Activated T-helper 17 cell treated with anti-CD3 and anti-CD28 coated beads, Interleukin-2, amount 50 U/mL, for 72 hours (primary cell): ENCODE data around the gene TMEM132C. TPM values are rescaled to one million over a fixed set of nuclear protein-coding genes. Genes with fewer than 3 reads are reported as not detected.

Experiments used
- ATAC-seq: fragments of 150-1000 bp; cut with Tn5 transposase; replicated peaks from 2 replicates; pipeline ENCODE4 v1.10.0; 2021; ENCODE audit warnings: mild to moderate bottlenecking, moderate library complexity
- H3K27ac Mint-ChIP-seq: one replicate; pipeline ENCODE4 v1.8.0; 2022; ENCODE audit warnings: mixed read lengths
- H3K27me3 Mint-ChIP-seq: one replicate; pipeline ENCODE4 v1.8.0; 2022; ENCODE audit warnings: mixed read lengths
- H3K36me3 Mint-ChIP-seq: one replicate; pipeline ENCODE4 v1.8.0; 2022; ENCODE audit warnings: low read depth, mild to moderate bottlenecking, mixed read lengths
- H3K4me1 Mint-ChIP-seq: one replicate; pipeline ENCODE4 v1.8.0; 2022; ENCODE audit warnings: mixed read lengths
- H3K4me3 Mint-ChIP-seq: one replicate; pipeline ENCODE4 v1.8.0; 2022; ENCODE audit warnings: mild to moderate bottlenecking, mixed read lengths
- H3K9me3 Mint-ChIP-seq: one replicate; pipeline ENCODE4 v1.8.0; 2022; ENCODE audit warnings: mixed read lengths
- total RNA-seq, 2 donors: library from RNA; stranded (reverse); gene quantifications; one replicate each; pipeline ENCODE4 v1.2.3, GENCODE V29; 2022

The TMEM132C gene
- total RNA-seq, 2 donors from 2014 or later = not detected

DNA sequence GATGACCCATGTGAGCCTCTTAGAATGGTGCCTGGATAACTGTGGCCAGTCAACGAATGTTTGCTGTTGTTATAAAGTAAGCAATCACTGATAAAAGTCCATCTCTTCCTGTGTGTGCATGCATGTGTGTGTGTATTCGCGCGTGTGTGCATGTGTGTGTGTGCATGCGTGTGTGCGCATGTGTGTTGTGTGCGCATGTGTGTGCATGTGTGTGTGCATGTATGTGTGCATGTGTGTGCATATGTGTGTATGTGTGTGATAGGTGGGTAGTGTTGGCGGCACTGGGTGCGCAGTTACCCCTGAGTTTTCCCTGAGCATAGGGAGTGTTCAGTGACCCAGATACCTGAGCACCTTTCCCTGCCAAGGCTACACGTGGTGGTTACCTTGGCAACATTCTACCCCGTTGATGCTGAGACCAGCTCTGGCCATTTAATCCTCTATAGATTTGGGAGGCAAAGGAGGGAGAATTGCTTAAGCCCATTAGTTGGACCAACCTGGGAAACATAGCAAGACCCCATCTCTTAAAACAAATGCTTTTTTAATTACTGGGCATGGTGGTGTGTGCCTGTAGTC, 419.0 kb downstream of the TMEM132C start:
- Mint-ChIP-seq H3K4me3 (no peak overlapping the region), H3K27ac (no peak overlapping the region), H3K4me1 (no peaks in the 10 kb centered on the region), H3K27me3 (no peaks in the 10 kb centered on the region), H3K36me3 (no peaks in the 10 kb centered on the region), H3K9me3 (peaks cover 6% of the 10 kb centered on the region)
- no peak for ATAC-seq

- H3K36me3 Mint-ChIP-seq = no peaks in the 10 kb centered on the region
- no peaks in the 10 kb centered on the region for H3K27me3 Mint-ChIP-seq
- H3K4me3 Mint-ChIP-seq = no peak overlapping the region
- no peaks in the 10 kb centered on the region for H3K4me1 Mint-ChIP-seq
- no peak overlapping the region for H3K27ac Mint-ChIP-seq
- H3K9me3 Mint-ChIP-seq = peaks cover 3% of the 10 kb centered on the region
- no peak for ATAC-seq
These were observed 420.9 kb downstream of the TMEM132C start for GRCh38 chr12:128687851-128688250.

DNA sequence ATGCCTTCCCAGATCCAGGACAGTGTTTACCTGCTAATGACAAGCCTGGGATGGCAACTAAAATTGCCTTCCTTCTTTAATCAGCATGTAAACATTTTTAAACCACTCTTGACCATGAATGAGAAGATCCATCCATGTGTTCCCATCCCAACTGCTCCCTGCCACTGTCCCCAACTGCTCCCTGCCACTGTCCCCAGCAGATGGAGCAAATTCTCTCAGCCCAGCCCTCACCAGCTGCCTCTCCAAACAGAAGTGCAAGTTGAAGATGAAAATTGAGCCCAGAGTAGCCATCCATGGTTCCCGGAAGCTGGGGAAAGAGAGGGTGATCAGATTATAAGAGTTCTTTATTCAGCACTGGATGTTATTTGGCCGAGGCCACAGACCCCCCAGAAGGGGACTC, 423.7 kb downstream of the TMEM132C start:
- no peak overlapping the region for H3K27ac Mint-ChIP-seq
- H3K9me3 Mint-ChIP-seq = peaks cover 3% of the 10 kb centered on the region
- H3K27me3 Mint-ChIP-seq = no peaks in the 10 kb centered on the region
- ATAC-seq = no peak
- no peaks in the 10 kb centered on the region for H3K36me3 Mint-ChIP-seq
- no peak overlapping the region for H3K4me3 Mint-ChIP-seq
- H3K4me1 Mint-ChIP-seq = no peaks in the 10 kb centered on the region

GRCh38 chr12:128693115-128693514, 426.1 kb downstream of the TMEM132C start:
- Mint-ChIP-seq H3K4me1 (no peaks in the 10 kb centered on the region), H3K9me3 (peaks cover 11% of the 10 kb centered on the region), H3K4me3 (no peak overlapping the region), H3K27ac (no peak overlapping the region), H3K27me3 (no peaks in the 10 kb centered on the region), H3K36me3 (no peaks in the 10 kb centered on the region)
- ATAC-seq = no peak

DNA sequence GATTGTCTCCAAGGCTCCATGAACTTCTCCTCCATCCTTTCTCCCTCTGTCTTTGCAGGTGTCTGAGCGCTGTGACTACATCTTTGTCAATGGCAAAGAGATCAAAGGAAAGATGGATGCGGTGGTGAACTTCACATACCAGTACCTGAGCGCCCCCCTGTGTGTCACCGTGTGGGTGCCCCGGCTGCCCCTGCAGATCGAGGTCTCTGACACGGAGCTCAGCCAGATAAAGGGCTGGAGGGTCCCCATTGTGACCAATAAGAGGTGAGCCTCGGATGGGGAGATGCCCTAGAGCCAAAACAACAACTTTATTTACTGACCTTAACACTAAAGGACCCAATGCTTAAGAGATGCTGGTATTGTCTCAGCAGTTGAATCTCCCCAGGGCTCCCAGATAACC, 426.8 kb downstream of the TMEM132C start:
- ATAC-seq = no peak
- no peak overlapping the region for H3K4me3 Mint-ChIP-seq

DNA sequence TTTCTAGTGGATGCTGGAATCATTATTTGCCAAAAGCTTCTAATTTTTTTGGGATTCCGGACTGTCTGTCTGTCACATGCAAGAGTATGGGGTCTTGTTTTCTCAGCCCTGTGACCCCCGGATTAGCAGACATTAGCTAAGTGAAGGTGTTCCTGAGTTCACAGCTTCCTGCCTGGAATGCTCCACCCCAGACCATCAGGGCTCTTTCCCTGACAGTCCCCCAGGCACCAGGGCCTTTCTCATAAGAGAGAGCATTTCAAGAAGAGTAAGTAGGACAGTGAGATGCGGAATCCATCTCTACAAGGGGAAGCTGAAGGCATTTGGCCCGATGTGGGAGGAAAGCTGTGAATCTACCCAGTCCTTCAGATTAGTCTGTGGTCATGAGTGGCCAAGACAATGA, 427.5 kb downstream of the TMEM132C start:
- no peak for ATAC-seq
- H3K27ac Mint-ChIP-seq = no peak overlapping the region
- no peaks in the 10 kb centered on the region for H3K4me1 Mint-ChIP-seq
- no peaks in the 10 kb centered on the region for H3K36me3 Mint-ChIP-seq
- peaks cover 11% of the 10 kb centered on the region for H3K9me3 Mint-ChIP-seq
- no peaks in the 10 kb centered on the region for H3K27me3 Mint-ChIP-seq
- H3K4me3 Mint-ChIP-seq = no peak overlapping the region

More for the DNA sequence above, 426.8 kb downstream of the TMEM132C start:
- H3K4me1 Mint-ChIP-seq = no peaks in the 10 kb centered on the region
- no peaks in the 10 kb centered on the region for H3K36me3 Mint-ChIP-seq
- H3K27ac Mint-ChIP-seq = no peak overlapping the region
- H3K27me3 Mint-ChIP-seq = no peaks in the 10 kb centered on the region
- H3K9me3 Mint-ChIP-seq = peaks cover 11% of the 10 kb centered on the region

- no peaks in the 10 kb centered on the region for H3K4me1 Mint-ChIP-seq
- H3K9me3 Mint-ChIP-seq = peaks cover 11% of the 10 kb centered on the region
- no peak for ATAC-seq
- H3K27me3 Mint-ChIP-seq = no peaks in the 10 kb centered on the region
- no peak overlapping the region for H3K27ac Mint-ChIP-seq
- H3K36me3 Mint-ChIP-seq = no peaks in the 10 kb centered on the region
- H3K4me3 Mint-ChIP-seq = no peak overlapping the region
These were observed 428.7 kb downstream of the TMEM132C start for GRCh38 chr12:128695697-128696096.

- Mint-ChIP-seq H3K9me3 (peaks cover 11% of the 10 kb centered on the region), H3K4me3 (no peak overlapping the region), H3K27ac (no peak overlapping the region), H3K36me3 (no peaks in the 10 kb centered on the region), H3K27me3 (no peaks in the 10 kb centered on the region), H3K4me1 (no peaks in the 10 kb centered on the region)
- no peak for ATAC-seq
These were observed 431.5 kb downstream of the TMEM132C start for GRCh38 chr12:128698301-128698972.

- H3K27ac Mint-ChIP-seq = no peak overlapping the region
- no peak overlapping the region for H3K4me3 Mint-ChIP-seq
- no peak for ATAC-seq
- peaks cover 11% of the 10 kb centered on the region for H3K9me3 Mint-ChIP-seq
- no peaks in the 10 kb centered on the region for H3K4me1 Mint-ChIP-seq
- no peaks in the 10 kb centered on the region for H3K27me3 Mint-ChIP-seq
- no peaks in the 10 kb centered on the region for H3K36me3 Mint-ChIP-seq
These were observed 432.1 kb downstream of the TMEM132C start for GRCh38 chr12:128699106-128699505.

DNA sequence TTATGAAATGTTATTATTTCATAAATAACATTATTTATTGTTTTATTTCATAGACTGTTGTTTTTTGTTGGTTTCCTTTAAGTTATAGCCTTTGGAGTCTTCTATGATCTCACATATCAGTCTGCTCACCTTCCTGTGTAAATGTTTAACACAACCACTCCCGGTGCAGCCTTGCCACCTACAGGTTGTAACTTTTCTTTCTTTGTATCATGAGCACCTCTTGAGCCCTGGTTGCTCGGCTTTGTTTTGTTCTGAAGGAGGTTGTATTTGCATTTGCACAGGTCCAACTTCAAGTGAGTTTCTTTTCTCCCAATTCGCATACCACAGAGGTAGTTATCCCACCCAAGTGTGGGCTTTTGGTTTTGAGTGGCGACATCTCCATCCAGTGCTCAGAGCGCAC, 435.4 kb downstream of the TMEM132C start:
- H3K27me3 Mint-ChIP-seq = no peaks in the 10 kb centered on the region
- ATAC-seq = no peak
- H3K27ac Mint-ChIP-seq = no peak overlapping the region
- no peaks in the 10 kb centered on the region for H3K36me3 Mint-ChIP-seq
- no peak overlapping the region for H3K4me3 Mint-ChIP-seq
- no peaks in the 10 kb centered on the region for H3K4me1 Mint-ChIP-seq
- peaks cover 7% of the 10 kb centered on the region for H3K9me3 Mint-ChIP-seq

- Mint-ChIP-seq H3K9me3 (no peaks in the 10 kb centered on the region), H3K4me3 (no peak overlapping the region), H3K27ac (no peak overlapping the region), H3K4me1 (no peaks in the 10 kb centered on the region), H3K36me3 (no peaks in the 10 kb centered on the region), H3K27me3 (no peaks in the 10 kb centered on the region)
- ATAC-seq = no peak
These were observed 438.2 kb downstream of the TMEM132C start for GRCh38 chr12:128705140-128705539.

DNA sequence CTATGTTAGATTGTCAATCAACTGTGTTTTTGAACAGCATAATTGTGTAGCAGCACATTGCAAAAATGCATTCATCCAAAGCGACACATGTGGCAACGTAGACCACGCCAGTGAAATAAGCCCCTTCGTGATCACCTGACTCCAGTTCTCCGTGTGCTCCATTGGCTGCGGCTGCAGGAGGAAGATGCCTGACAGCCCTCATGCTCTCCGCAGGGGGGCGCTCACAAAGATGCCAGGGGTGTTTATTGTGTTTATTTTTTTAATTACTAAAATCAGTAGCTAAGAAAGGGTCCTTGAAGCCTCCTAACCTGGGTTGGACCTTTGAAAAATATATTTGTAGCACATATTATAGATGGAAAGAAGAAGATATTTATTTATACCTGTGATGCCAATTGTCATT, 440.5 kb downstream of the TMEM132C start:
- Mint-ChIP-seq H3K9me3 (no peaks in the 10 kb centered on the region), H3K27ac (no peak overlapping the region), H3K4me1 (no peaks in the 10 kb centered on the region), H3K4me3 (no peak overlapping the region), H3K36me3 (no peaks in the 10 kb centered on the region), H3K27me3 (no peaks in the 10 kb centered on the region)
- no peak for ATAC-seq

DNA sequence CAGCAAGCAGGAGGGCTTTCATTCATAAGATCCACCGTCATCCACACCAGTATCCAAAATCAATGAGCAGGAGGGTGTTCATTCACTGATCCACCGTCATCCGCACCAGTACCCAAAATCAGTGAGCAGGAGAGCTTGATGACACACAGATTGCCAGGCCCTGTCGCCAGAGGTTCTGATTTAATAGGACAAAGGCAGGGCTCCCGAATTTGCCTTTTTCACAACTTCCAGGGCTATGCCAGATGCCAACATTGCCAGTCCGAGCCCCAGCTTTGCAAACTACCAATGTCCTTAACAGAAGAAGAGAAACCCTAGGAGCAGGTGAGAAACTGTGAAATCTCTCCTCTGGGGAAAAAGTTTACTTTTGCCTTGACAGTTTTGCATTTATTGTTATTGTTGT, 441.8 kb downstream of the TMEM132C start:
- no peaks in the 10 kb centered on the region for H3K27me3 Mint-ChIP-seq
- H3K9me3 Mint-ChIP-seq = no peaks in the 10 kb centered on the region
- no peak for ATAC-seq
- H3K4me1 Mint-ChIP-seq = no peaks in the 10 kb centered on the region
- H3K4me3 Mint-ChIP-seq = no peak overlapping the region
- no peaks in the 10 kb centered on the region for H3K36me3 Mint-ChIP-seq
- H3K27ac Mint-ChIP-seq = no peak overlapping the region

DNA sequence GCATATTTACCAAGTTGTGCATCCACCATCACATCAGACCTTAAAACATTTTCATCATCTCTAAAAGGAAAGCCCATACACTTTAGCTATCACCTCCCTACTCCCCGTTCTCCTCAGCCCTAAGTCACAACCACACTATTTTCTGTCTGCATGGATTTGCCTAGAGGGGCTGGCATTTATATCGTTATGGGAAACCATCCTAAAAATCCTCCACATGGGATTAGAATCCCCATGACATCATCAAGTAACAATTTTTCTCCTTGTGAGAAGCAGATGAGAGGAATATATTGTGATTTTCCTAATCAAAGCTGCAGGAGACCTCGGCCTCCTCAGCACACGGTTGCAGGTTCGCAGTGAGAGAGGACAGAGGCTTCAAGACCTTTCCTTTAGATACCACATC, 442.7 kb downstream of the TMEM132C start:
- Mint-ChIP-seq H3K27ac (no peak overlapping the region), H3K36me3 (no peaks in the 10 kb centered on the region), H3K4me3 (no peak overlapping the region), H3K9me3 (no peaks in the 10 kb centered on the region), H3K27me3 (peaks cover 2% of the 10 kb centered on the region), H3K4me1 (no peaks in the 10 kb centered on the region)
- ATAC-seq = no peak

- ATAC-seq = no peak
- Mint-ChIP-seq H3K27ac (no peak overlapping the region), H3K4me3 (no peak overlapping the region), H3K4me1 (no peaks in the 10 kb centered on the region), H3K36me3 (no peaks in the 10 kb centered on the region), H3K9me3 (peaks cover 3% of the 10 kb centered on the region), H3K27me3 (peaks cover 6% of the 10 kb centered on the region)
These were observed 444.5 kb downstream of the TMEM132C start for GRCh38 chr12:128711486-128711885.
